ELF-1 (cell line): ENCODE measurements around the gene AXIN1.

Source experiments
- DNase-seq: peaks from one replicate; pipeline ENCODE4 v3.0.0-alpha.2; 2016; ENCODE audit warnings: low read depth, low spot score

Gene AXIN1

DNA sequence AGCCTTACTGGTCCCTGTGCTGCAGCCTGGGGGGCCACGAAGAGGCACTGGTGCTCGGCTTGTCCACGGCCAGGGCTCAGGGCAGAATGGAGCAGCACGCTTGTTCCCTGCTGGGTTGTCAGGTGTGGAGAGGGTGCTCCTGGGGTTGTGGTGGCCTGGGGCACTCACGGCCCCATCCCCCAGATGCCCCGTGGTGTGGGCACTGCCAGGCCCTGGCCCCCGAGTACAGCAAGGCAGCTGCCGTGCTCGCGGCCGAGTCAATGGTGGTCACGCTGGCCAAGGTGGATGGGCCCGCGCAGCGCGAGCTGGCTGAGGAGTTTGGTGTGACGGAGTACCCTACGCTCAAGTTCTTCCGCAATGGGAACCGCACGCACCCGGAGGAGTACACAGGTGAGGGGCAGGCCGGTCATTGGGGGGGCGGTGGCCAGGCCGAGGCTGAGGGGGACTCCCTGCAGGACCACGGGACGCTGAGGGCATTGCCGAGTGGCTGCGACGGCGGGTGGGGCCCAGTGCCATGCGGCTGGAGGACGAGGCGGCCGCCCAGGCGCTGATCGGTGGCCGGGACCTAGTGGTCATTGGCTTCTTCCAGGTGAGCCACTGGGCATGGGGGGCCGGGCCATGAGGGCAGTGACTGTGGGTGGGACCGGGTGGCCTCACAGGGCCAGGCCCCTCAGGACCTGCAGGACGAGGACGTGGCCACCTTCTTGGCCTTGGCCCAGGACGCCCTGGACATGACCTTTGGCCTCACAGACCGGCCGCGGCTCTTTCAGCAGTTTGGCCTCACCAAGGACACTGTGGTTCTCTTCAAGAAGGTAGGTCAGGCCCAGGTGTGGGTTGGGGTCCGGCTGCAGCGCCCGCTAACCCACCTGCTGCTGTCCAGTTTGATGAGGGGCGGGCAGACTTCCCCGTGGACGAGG is 68.1 kb downstream of the AXIN1 start:
- no peak for DNase-seq

DNA sequence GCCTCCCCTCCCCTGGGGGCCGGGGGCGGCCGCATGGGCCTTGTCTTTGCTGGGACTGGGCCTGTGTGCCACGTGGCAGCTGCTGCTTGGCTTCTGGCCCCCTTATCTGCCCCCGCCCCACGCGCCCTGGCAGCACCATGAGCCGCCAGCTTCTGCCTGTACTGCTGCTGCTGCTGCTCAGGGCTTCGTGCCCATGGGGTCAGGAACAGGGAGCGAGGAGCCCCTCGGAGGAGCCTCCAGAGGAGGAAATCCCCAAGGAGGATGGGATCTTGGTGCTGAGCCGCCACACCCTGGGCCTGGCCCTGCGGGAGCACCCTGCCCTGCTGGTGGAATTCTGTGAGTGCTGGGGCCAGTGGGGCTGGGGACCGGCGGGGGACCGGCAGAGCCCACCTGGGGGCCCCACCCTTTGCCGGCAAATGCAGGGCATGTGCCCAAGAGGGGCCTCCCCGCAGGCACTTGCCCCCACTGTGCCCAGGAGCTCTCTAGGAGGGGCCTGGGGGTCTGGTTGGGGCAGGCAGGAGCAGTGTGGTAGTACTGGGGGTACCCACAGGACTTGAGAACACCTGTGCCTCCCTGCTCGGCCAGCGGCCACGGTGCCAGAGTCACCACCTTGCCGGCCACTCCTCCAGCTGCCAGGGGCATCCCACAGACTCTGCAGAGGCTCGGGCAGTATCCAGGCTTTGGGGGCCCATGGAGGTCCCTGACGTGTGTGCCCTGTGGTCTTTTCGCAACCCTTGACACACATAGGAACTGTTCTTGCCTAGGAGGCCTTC is 69.3 kb downstream of the AXIN1 start, which contains the start of gene PDIA2:
PDIA2 (plus strand) TSS at position 132 of the 773 bp plus-strand sequence; CDS start at position 138, 6 bp downstream.
- no peak for DNase-seq

DNA sequence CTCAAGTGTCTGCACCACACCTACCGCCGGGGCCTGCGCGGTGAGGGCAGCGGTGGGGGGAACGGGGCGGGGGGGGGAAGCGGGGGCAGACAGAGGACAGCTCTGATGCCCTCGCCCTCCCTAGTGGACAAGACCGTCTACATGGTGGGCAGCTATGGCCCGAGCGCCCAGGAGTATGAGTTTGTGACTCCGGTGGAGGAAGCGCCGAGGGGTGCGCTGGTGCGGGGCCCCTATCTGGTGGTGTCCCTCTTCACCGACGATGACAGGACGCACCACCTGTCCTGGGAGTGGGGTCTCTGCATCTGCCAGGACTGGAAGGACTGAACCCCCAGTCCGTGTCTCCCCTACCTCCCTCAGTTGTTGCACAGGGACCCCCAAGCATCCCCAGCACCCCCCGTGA is 70.0 kb downstream of the AXIN1 start:
- DNase-seq: no peak

GRCh38 chr16:281660-282255 is 70.8 kb downstream of the AXIN1 start:
- no peak for DNase-seq

- no peak for DNase-seq
These were observed 71.4 kb downstream of the AXIN1 start for GRCh38 chr16:280991-281659.

GRCh38 chr16:280552-280951 is 72.0 kb downstream of the AXIN1 start, which contains the start of gene ARHGDIG:
ARHGDIG (plus strand) TSS chr16:280591; CDS start chr16:280681, 90 bp downstream.
- no peak for DNase-seq

- no peak for DNase-seq
These were observed 72.5 kb downstream of the AXIN1 start for GRCh38 chr16:280005-280460.

DNA sequence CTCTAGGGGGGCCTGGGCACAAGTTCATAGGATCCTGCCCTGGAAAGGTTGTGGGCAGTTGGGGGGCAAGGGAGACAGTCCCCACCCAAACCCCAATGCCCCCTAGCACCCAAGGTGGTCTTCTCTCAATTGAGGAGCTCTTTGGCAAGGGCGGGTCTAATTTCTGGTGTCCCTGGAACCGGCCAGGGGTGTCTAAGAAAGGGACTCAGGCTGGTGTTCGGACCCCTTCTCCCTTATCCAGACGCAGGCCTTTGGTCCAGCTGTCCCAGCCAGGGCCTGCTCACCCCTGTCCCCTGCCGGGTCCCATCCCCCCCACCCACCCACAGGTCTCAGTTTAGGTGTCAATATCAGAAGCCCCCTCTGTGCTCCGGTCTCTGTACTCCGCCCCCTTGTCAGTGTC is 73.0 kb downstream of the AXIN1 start:
- DNase-seq: no peak

- DNase-seq: no peak
These were observed 73.6 kb downstream of the AXIN1 start for GRCh38 chr16:278863-279366.

DNA sequence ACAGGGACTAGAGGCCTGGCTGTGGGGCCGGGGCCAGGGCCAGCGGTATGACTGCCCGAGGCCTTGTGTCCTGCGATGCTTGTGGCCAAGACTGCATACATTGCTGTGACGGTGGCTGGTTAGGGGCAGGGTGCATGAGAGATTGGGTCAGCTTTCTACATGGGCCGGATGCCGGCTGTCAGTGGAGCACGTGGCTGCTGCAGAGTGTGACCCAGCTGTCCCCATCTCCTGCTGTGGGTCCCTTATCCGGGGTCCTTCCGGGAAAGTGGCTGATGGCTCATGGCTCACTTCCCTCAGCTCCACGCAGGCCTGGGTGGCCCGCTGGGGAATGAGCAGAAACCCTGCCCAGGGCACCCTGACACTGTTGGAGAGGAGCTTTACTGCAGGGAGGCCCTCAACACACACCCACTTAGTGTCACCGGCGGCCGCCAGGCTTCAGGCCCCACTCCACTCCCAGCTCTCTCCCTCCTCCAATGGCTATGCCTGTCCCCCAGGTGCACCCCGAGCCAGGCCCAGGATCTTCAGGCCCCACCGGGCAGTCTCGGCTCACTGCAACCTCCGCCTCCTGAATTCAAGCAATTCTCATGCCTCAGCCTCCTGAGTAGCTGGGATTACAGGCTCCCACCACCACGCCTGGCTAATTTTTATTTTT is 76.0 kb downstream of the AXIN1 start:
- no peak for DNase-seq

- no peak for DNase-seq
These were observed 76.7 kb downstream of the AXIN1 start, which contains the start of gene RGS11 for GRCh38 chr16:275786-276232. RGS11 (minus strand) TSS chr16:275944; CDS start chr16:275911, 33 bp downstream.

DNA sequence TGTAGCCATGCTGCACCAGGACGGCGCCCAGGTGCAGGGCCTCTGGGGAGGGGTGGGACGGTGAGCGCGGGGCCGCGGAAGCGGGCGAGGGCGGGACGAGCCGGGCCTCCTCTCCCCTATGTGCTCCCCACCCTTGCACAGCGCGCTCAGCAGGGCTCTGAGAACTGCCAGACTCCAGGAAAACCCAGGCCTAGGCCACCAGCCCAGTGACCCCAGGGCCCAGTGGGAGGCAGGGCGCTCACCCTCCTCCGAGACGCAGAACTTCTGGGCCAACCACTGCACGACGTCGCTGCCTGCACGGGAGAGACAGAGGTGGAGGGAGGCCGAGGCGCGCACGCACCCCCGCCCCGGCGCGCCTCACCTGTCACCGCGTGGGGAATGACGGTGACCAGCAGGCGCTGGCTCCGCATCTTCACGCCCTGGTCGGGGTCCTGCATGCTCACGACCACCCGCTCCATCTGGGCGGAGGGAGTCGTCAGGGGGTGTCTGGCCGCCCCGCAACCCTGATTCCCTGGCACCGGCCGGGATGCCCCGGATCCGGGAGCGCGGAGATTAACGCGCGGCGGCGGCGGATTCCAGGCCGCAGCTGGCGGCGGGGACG is 77.4 kb downstream of the AXIN1 start:
- DNase-seq: no peak

DNA sequence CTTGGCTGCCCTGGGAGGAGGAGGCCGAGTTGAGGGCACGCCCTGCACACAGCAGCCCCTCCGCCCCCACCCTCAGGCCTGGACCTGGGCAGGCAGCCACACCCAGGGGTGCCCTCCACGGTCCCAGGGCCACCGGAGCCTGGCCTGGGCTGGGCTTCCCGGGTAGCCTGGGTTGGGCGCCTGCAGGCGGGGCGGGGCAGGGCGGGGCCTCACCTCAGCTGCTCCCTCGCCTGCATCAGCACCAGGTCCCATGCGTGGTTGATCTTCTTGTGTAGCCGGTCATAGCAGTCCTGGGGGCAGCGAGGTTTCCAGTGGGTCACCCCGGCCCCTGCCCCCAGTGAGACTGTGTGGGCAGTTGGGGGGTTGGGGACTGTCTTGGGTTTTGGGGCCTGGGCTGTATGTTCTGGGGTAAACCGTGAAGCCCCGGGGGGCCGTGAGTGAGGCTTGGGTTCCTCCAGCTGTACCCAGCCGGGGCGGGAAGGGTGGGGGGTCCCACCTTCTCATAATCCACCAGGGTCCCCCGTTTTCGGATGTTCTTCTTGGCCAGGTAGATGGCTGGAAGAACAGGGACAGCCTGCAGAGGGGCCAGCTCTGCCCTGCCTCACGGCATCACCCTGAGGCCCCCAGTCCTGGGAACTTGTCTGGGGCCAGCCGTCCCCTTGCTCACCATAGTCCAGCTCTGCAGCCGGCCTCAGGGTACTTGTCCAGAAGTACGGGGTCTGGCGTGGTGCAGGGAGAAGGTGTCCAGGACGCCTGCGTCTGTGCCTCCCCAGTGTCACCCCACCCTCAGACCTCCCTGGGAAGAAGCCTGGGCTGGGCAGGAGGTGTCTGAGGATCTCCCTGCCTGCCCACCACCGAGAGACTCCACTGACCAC is 78.7 kb downstream of the AXIN1 start:
- DNase-seq: no peak

DNA sequence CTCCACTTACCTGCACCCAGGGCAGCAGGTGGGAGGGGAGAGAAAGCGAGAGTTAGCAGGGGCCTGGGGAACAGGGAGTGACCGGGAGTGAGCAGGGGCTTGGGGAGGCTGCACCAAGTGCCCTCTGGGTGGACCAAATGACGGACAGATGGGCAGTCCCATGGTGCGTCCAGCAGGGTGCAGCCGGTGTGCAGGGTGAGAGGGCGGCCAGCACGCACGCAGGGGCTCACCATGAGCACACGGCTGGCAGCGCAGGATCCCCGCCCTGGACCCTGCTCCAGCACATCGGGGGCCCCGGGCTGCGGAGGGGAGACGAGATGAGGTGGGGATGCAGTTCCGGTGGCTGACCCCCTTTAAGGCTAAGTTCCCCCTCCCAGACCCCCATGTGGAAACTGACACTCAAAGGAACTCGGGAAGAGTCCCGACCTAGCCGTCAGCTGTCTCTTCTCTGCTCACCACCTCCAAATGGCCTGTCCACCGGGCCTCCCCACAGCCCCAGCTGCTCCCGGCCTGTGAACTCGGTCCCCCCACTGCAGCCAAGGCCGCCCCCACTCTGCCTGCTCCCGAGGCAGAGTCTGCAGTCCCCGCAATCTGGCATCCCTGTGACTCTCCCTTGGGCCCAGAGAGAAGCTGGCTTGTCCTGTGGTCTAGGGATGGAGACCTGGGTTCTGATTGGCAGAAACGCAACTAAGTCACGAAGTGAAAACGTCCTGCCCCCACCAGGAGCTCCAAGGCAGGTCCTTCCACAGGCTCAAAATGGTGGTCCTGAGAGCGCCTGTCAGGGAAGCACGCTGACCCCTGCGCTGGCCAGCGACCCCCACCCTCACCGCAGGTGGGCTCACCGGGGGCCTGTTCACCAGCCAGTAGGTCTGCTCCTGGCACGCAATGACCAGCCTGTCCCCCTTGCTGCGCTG is 79.6 kb downstream of the AXIN1 start:
- DNase-seq: no peak

- no peak for DNase-seq
These were observed 81.9 kb downstream of the AXIN1 start for GRCh38 chr16:270381-271255.

DNA sequence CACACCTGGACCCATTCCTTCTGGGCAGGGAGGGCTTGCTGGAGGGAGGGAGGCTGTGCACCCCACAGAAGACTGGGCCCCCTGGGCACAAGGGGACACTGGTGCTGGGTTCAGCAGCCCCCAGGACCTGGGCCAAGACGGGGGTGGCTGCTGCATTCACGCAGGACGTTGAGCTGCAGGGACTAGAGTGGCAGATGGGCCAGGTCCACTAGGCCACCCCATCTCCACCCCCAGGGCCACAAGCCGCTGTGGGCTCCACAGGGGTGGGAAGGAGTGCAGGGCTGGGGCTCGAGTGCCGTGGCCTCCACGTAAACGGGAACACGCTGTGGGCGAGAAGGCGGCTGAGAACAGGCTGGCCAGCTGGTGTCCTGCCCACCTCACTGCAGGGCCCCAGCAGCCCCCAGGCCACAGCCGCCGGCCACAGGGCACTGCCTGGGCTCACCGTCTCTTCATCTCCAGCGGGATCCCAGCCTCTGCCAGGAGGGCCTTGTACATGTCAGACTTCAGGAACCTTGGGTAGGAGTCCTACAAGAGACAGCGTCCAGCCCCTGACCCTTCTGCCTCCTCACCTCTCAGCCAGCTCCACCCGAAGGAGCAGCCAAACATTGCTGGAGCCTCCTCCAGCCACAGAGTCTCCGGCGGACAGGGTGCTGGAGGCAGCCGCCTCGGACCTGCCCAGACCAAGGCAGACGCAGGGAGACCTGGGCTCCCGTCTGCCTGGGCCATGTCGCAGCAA is 83.3 kb downstream of the AXIN1 start:
- no peak for DNase-seq
